Endothelial cell of umbilical vein (primary cell): ENCODE measurements around the gene BRF1. TPM values are rescaled to one million over a fixed set of nuclear protein-coding genes. Genes with fewer than 3 reads are reported as not detected.

Experiments
- BruUV-seq: library from RNA; stranded (reverse); fragments of 400-500 nt; replicated peaks from 2 replicates; lab custom pipeline; 2021; lab: Mats Ljungman, UMichigan
- CTCF ChIA-PET: fragments of 300-600, 350-600 bp; sonication (Branson Sonifier 250); formaldehyde crosslinking; loops from one replicate; lab custom pipeline; 2021; ENCODE audit warnings: antibody characterized with exemption, inconsistent platforms; lab: Charles Lee
- POLR2A ChIA-PET: fragments of 300-600, 350-600 bp; sonication (Branson Sonifier 250); formaldehyde crosslinking; loops from one replicate; lab custom pipeline; 2021; ENCODE audit warnings: antibody characterized with exemption, inconsistent platforms; lab: Charles Lee
- DNase-seq: peaks from one replicate; pipeline ENCODE4 v3.0.0-alpha.2; 2011; ENCODE audit warnings: low read depth, low spot score
- FAIRE-seq: peaks from 2 replicates; lab custom pipeline; 2011; peaks lifted over from hg19 to GRCh38; lab: Jason Lieb, UNC
- H2AFZ ChIP-seq: 2 replicates; pipeline ENCODE4 v1.6.0; 2012; ENCODE audit warnings: low read depth, low read length, control low read depth, inconsistent platforms
- H3K27ac ChIP-seq: 2 replicates; pipeline ENCODE4 v1.5.1; 2011; ENCODE audit warnings: low read depth, mild to moderate bottlenecking, control low read depth, low read length, moderate library complexity; ENCODE audit not compliant: insufficient read depth
- H3K27me3 ChIP-seq, 2 experiments: 2 replicates each; pipeline versions ENCODE4 v1.6.0 to v1.6.1; 2011; ENCODE audit warnings: low read length in 2 of 2, mixed read lengths in 1 of 2; ENCODE audit not compliant: control insufficient read depth in 2 of 2, insufficient read depth in 2 of 2
- H3K36me3 ChIP-seq, 2 experiments: 2 replicates in 1 of 2; 3 replicates in 1 of 2; pipeline ENCODE4 v1.5.1; 2011; ENCODE audit warnings: low read length in 2 of 2, mild to moderate bottlenecking in 1 of 2, moderate library complexity in 1 of 2; ENCODE audit not compliant: control insufficient read depth in 2 of 2, insufficient read depth in 2 of 2; ENCODE audit errors: extremely low read depth in 1 of 2
- H3K4me1 ChIP-seq: 3 replicates; pipeline ENCODE4 v1.5.1; 2011; ENCODE audit warnings: mild to moderate bottlenecking, low read length; ENCODE audit not compliant: control insufficient read depth, insufficient read depth; ENCODE audit errors: extremely low read depth
- H3K4me2 ChIP-seq: 2 replicates; pipeline ENCODE4 v1.6.1; 2011; ENCODE audit warnings: low read length, control low read depth, mixed read lengths; ENCODE audit not compliant: insufficient read depth
- H3K4me3 ChIP-seq, 3 experiments: fragments of 200-600 bp in 1 of 3; sonication (generic), shearing (Covaris generic) in 1 of 3; replicated peaks in 1 of 3; 2 replicates each; pipeline ENCODE4 v1.5.1; 2011 to 2016; ENCODE audit warnings: control low read depth in 3 of 3, low read length in 3 of 3, mild to moderate bottlenecking in 2 of 3, inconsistent platforms in 1 of 3, low read depth in 1 of 3, moderate library complexity in 1 of 3; ENCODE audit not compliant: insufficient read depth in 1 of 3
- H3K79me2 ChIP-seq: 2 replicates; pipeline ENCODE4 v1.6.0; 2012; ENCODE audit warnings: low read length, inconsistent platforms; ENCODE audit not compliant: control insufficient read depth, insufficient read depth
- H3K9ac ChIP-seq: replicated peaks from 2 replicates; pipeline ENCODE3; 2011; ENCODE audit warnings: low read length, control low read depth; ENCODE audit not compliant: insufficient read depth; ENCODE audit errors: extremely low read depth
- H3K9me1 ChIP-seq: replicated peaks from 3 replicates; pipeline ENCODE4 v1.6.0; 2011; ENCODE audit warnings: mild to moderate bottlenecking, low read length; ENCODE audit not compliant: control insufficient read depth, insufficient read depth; ENCODE audit errors: extremely low read depth
- H3K9me3 ChIP-seq: replicated peaks from 2 replicates; pipeline ENCODE4 v1.5.1; 2012; ENCODE audit warnings: low read length, inconsistent platforms; ENCODE audit not compliant: control insufficient read depth, insufficient read depth
- H4K20me1 ChIP-seq: replicated peaks from 2 replicates; pipeline ENCODE3; 2011; ENCODE audit warnings: mild to moderate bottlenecking, low read length; ENCODE audit not compliant: control insufficient read depth, insufficient read depth; ENCODE audit errors: extremely low read depth
- EZH2 ChIP-seq: IDR thresholded peaks from 2 replicates; pipeline ENCODE4 v1.6.1; 2012; ENCODE audit warnings: borderline replicate concordance, low read depth, mild to moderate bottlenecking, moderate library complexity, low read length, inconsistent platforms; ENCODE audit not compliant: severe bottlenecking
- FOS ChIP-seq: IDR thresholded peaks from 2 replicates; pipeline ENCODE4 v1.6.1; 2011; ENCODE audit warnings: mild to moderate bottlenecking, low read length, moderate library complexity, borderline replicate concordance; ENCODE audit not compliant: insufficient read depth
- GATA2 ChIP-seq: IDR thresholded peaks from 2 replicates; pipeline ENCODE4 v1.7.0; 2011; ENCODE audit warnings: low read depth, mild to moderate bottlenecking, moderate library complexity, mixed read lengths, low read length; ENCODE audit not compliant: insufficient read length, insufficient read depth
- JUN ChIP-seq: IDR thresholded peaks from 2 replicates; pipeline ENCODE4 v1.6.1; 2011; ENCODE audit warnings: borderline replicate concordance, low read depth; ENCODE audit not compliant: insufficient read length, insufficient read depth
- MYC ChIP-seq: IDR thresholded peaks from one replicate; pipeline ENCODE4 v1.6.1; 2011; ENCODE audit warnings: mild to moderate bottlenecking, low read depth, low read length
- POLR2A ChIP-seq: IDR thresholded peaks from 2 replicates; pipeline ENCODE4 v1.6.1; 2012; ENCODE audit warnings: low read depth, mild to moderate bottlenecking, control low read depth, low read length
- POLR2AphosphoS5 ChIP-seq: IDR thresholded peaks from 2 replicates; pipeline ENCODE4 v1.6.1; 2012; ENCODE audit warnings: low read depth, mild to moderate bottlenecking, control low read depth, low read length, moderate library complexity; ENCODE audit not compliant: insufficient read depth
- dilution Hi-C: fragments of 300-500 bp; cut with MboI; formaldehyde crosslinking; loops from one replicate; pipeline ENCODE4 v1.15.0; 2019; ENCODE audit warnings: low sequenced_read_pairs; ENCODE audit not compliant: extremely low pct_ligation_motif_present
- intact Hi-C: fragments of 100-400 bp; cut with micrococcal nuclease; formaldehyde crosslinking; loops from one replicate; pipeline ENCODE4 v1.10.0; 2022
- polyA plus RNA-seq, 4 experiments: library from polyadenylated mRNA; depleted of rRNA in 3 of 4; stranded (reverse) in 3 of 4; unstranded in 1 of 4; fragments of >200 nt; gene quantifications; 2 replicates each; pipeline versions ENCODE4 v1.2.1 to v1.2.3, GENCODE V29; 2011 to 2012; ENCODE audit warnings: missing spikeins in 1 of 4
- total RNA-seq: library from RNA; stranded (reverse); gene quantifications from 2 replicates; pipeline ENCODE4 v1.2.3, GENCODE V29; 2021
- TF ChIP-seq, protein P1 (sequence below): IDR thresholded peaks from 2 replicates; pipeline ENCODE4 v1.6.1; 2011; ENCODE audit not compliant: insufficient read depth, insufficient read length
- TF ChIP-seq, protein P2 (sequence below), 2 donors: IDR thresholded peaks; 1 replicate in 1 of 2; 2 replicates in 1 of 2; pipeline ENCODE4 v1.5.1; 2011; ENCODE audit warnings: low read length in 2 of 2, mild to moderate bottlenecking in 2 of 2, moderate library complexity in 2 of 2, control low read depth in 1 of 2, inconsistent platforms in 1 of 2, low read depth in 1 of 2; ENCODE audit not compliant: insufficient read depth in 1 of 2; ENCODE audit errors: extremely low read depth in 1 of 2

BRF1 gene
- total and polyA plus RNA-seq, 2 donors (not counting 3 experiments of a cell fraction or from before 2014, with no cell fraction given) = 19.0 to 47.2 TPM

- H3K27me3 ChIP-seq = no peaks in the 10 kb centered on the region
- no peak for TF ChIP-seq POLR2A
- TF ChIP-seq, protein P1, sequence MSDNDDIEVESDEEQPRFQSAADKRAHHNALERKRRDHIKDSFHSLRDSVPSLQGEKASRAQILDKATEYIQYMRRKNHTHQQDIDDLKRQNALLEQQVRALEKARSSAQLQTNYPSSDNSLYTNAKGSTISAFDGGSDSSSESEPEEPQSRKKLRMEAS = no peak
- no peak for TF ChIP-seq MYC
- no peak for TF ChIP-seq EZH2
- TF ChIP-seq FOS = no peak
- no peak for TF ChIP-seq GATA2
- no peak for TF ChIP-seq JUN
- TF ChIP-seq POLR2AphosphoS5 = no peak
- TF ChIP-seq, protein P2, sequence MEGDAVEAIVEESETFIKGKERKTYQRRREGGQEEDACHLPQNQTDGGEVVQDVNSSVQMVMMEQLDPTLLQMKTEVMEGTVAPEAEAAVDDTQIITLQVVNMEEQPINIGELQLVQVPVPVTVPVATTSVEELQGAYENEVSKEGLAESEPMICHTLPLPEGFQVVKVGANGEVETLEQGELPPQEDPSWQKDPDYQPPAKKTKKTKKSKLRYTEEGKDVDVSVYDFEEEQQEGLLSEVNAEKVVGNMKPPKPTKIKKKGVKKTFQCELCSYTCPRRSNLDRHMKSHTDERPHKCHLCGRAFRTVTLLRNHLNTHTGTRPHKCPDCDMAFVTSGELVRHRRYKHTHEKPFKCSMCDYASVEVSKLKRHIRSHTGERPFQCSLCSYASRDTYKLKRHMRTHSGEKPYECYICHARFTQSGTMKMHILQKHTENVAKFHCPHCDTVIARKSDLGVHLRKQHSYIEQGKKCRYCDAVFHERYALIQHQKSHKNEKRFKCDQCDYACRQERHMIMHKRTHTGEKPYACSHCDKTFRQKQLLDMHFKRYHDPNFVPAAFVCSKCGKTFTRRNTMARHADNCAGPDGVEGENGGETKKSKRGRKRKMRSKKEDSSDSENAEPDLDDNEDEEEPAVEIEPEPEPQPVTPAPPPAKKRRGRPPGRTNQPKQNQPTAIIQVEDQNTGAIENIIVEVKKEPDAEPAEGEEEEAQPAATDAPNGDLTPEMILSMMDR (IDR thresholded peaks at IDR 0.05; ENCODE audit: extremely low read depth in 1 of 2, insufficient read depth in 1 of 2, low read depth in 1 of 2, low read length in 2 of 2) = no peak
- intact Hi-C loops = loop anchor here (10.0 kb wide), 1 partner anchor 50 kb away; no protein-coding TSS in a partner anchor
- no TSS peak for BruUV-seq
- H4K20me1 ChIP-seq = no peaks in the 10 kb centered on the region
- H3K9me1 ChIP-seq = no peaks in the 10 kb centered on the region
- peaks cover 7% of the 10 kb centered on the region for H3K4me1 ChIP-seq
- POLR2A ChIA-PET = no interaction called here
- no peaks in the 10 kb centered on the region for H3K9me3 ChIP-seq
- dilution Hi-C loops = no loop called here
- CTCF ChIA-PET = interaction anchor here (0.5 to 1.7 kb wide), 5 partner anchors 9 to 147 kb away, joined by 4 to 10 read pairs (median 4); partner anchors contain the start of genes BRF1 and JAG2
- no peaks in the 10 kb centered on the region for H3K79me2 ChIP-seq
- H2AFZ ChIP-seq = no peak overlapping the region
- FAIRE-seq = no peak
- no peak overlapping the region for H3K27ac ChIP-seq
- H3K9ac ChIP-seq = no peak overlapping the region
- peaks cover 0 to 3% of the 10 kb centered on the region in 2 experiments for H3K36me3 ChIP-seq
- DNase-seq = no peak
- H3K4me3 ChIP-seq = no peak overlapping the region
- no peak overlapping the region for H3K4me2 ChIP-seq
Observed at GRCh38 chr14:105204931-105205672, 95.7 kb downstream of the BRF1 start.
